Measurements from ENCODE around the gene MIPEP. TPM values are rescaled to one million over a fixed set of nuclear protein-coding genes. Genes with fewer than 3 reads are reported as not detected.

The MIPEP gene
- total RNA-seq, 2 donors from 2014 or later, result 26.2 to 27.1 TPM

DNA sequence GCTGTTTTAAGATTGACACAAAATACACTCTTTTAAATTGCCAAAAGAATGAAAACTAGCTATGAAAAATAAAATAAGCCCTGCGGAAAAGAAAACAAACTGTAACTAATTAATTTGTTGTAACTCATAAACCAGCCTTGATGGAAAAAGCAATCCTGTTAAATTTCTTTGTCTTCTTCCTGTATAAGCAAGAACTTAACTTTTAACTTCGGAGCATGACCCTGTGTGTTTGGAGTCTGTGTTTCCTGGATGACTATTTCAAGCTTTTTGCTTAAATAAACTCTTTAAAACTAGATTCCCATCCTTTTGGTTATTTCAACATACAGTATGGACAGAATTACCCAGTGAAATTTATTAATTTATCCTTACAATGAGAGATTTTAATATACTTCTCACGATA lies 196.4 kb downstream of the MIPEP start:
- Histone ChIP-seq H3K4me3 (no peak overlapping the region), H3K27me3 (replicated peaks; ENCODE audit: insufficient read depth) (no peaks in the 10 kb centered on the region), H3K9me3 (no peaks in the 10 kb centered on the region), H3K4me1 (replicated peaks) (no peaks in the 10 kb centered on the region), H3K27ac (no peak overlapping the region), H3K36me3 (no peaks in the 10 kb centered on the region)
- TF ChIP-seq, protein P1, sequence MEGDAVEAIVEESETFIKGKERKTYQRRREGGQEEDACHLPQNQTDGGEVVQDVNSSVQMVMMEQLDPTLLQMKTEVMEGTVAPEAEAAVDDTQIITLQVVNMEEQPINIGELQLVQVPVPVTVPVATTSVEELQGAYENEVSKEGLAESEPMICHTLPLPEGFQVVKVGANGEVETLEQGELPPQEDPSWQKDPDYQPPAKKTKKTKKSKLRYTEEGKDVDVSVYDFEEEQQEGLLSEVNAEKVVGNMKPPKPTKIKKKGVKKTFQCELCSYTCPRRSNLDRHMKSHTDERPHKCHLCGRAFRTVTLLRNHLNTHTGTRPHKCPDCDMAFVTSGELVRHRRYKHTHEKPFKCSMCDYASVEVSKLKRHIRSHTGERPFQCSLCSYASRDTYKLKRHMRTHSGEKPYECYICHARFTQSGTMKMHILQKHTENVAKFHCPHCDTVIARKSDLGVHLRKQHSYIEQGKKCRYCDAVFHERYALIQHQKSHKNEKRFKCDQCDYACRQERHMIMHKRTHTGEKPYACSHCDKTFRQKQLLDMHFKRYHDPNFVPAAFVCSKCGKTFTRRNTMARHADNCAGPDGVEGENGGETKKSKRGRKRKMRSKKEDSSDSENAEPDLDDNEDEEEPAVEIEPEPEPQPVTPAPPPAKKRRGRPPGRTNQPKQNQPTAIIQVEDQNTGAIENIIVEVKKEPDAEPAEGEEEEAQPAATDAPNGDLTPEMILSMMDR (IDR thresholded peaks at IDR 0.05), result no peak
- TF ChIP-seq POLR2A (IDR thresholded peaks at IDR 0.05) (no peak), POLR2AphosphoS5 (IDR thresholded peaks at IDR 0.05) (no peak)
- WGBS, result 44% methylated on average over 3 of the region's 3 CpGs
- DNase-seq (ENCODE audit: low spot score), result no peak
- intact Hi-C loops (cut with DNase I), result no loop called here

DNA sequence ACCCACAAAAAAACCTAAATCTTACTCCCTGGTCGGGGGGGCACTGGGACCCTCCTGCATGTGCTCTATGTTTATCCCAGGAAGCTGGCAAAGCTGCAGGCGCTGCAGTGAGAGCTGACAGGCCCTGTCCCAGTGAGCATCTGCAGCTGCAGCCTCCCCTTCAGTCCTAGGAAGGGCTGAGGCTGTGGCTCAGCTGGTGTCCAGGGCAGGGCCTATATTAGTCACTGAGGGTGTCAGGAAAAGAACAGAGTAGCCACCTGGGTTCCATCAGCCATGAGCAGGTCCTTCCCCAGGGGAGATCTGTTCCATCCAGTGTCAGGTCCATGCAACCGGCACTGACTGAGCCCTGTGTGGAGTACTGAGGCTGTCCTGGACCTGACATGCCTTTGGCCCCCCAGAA lies 198.5 kb downstream of the MIPEP start:
- WGBS, result 73% methylated on average over 3 of the region's 3 CpGs

DNA sequence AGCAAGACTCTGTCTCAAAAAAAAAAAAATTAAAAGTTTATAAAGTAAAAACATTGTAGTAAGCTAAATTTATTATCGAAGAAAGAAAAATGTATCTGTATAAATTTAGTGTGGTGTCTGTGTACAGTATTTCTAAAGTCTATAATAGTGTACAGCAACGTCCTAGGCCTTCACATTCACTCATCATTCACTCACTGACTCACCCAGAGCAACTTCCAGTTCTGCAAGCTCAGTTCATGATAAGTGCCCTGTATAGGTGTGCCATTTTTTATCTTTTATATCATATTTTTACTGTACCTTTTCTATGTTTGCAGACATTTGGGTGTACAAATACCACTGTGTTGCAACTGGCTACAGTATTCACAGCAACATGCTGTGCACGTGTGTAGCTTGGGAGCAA lies 200.9 kb downstream of the MIPEP start:
- Histone ChIP-seq H3K4me3 (no peak overlapping the region), H3K36me3 (no peaks in the 10 kb centered on the region), H3K27me3 (replicated peaks; ENCODE audit: insufficient read depth) (no peaks in the 10 kb centered on the region), H3K27ac (no peak overlapping the region), H3K4me1 (replicated peaks) (no peaks in the 10 kb centered on the region), H3K9me3 (no peaks in the 10 kb centered on the region)
- no peak for DNase-seq (ENCODE audit: low spot score)
- TF ChIP-seq POLR2A (IDR thresholded peaks at IDR 0.05) (no peak), POLR2AphosphoS5 (IDR thresholded peaks at IDR 0.05) (no peak)
- TF ChIP-seq, protein P1 (IDR thresholded peaks at IDR 0.05), result no peak
- WGBS, result 82% methylated on average over 3 of the region's 3 CpGs
- intact Hi-C loops (cut with DNase I), result no loop called here

More for the DNA sequence above, 198.5 kb downstream of the MIPEP start:
- Histone ChIP-seq H3K4me3 (no peak overlapping the region), H3K4me1 (replicated peaks) (no peaks in the 10 kb centered on the region), H3K27ac (no peak overlapping the region), H3K9me3 (no peaks in the 10 kb centered on the region), H3K27me3 (replicated peaks; ENCODE audit: insufficient read depth) (no peaks in the 10 kb centered on the region), H3K36me3 (no peaks in the 10 kb centered on the region)
- no peak for DNase-seq (ENCODE audit: low spot score)
- TF ChIP-seq, protein P1 (IDR thresholded peaks at IDR 0.05), result no peak
- TF ChIP-seq POLR2A (IDR thresholded peaks at IDR 0.05) (no peak), POLR2AphosphoS5 (IDR thresholded peaks at IDR 0.05) (no peak)
- intact Hi-C loops (cut with DNase I), result no loop called here

DNA sequence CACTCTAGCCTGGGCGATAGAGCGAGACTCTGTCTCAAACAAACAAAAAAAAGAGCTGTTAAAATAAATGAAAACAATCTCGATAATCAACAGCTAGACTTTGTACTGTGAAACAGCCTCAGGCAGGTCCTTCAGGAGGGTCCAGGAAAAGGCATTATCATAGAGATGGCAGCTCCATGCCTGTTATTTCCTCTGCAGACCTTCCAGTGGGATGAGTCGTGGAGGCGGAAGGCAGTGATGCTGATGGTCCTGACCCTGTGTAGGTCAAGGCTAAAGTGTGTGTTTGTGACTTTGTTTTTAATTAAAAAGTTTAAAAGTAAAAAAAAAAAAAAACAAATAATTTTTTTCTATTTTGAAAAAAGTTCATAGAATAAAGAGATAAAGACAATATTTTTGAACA lies 201.6 kb downstream of the MIPEP start:
- 91% methylated on average over 5 of the region's 5 CpGs for WGBS

DNA sequence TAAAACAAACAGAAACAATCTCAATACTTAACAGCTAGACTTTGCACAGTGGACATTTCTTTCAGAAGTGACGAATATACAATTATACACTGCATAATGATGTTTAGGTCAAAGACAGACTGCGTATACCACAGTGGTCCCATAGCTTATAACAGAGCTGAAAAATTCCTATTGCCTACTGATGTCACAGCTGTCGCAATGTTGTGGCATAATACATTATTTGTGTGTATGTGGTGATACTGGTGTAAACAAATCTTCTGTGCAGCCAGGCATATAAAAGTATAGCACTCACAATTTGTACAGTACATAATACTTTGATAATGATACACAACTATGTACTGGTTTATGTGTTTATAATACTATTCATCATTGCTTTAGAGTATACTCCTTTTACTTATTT lies 202.3 kb downstream of the MIPEP start:
- Histone ChIP-seq H3K4me3 (no peak overlapping the region), H3K9me3 (no peaks in the 10 kb centered on the region), H3K36me3 (no peaks in the 10 kb centered on the region), H3K27ac (no peak overlapping the region), H3K27me3 (replicated peaks; ENCODE audit: insufficient read depth) (no peaks in the 10 kb centered on the region), H3K4me1 (replicated peaks) (no peaks in the 10 kb centered on the region)
- WGBS, result 96% methylated on average over 3 of the region's 3 CpGs
- TF ChIP-seq, protein P1 (IDR thresholded peaks at IDR 0.05), result no peak
- no peak for TF ChIP-seq POLR2A (IDR thresholded peaks at IDR 0.05)
- TF ChIP-seq POLR2AphosphoS5 (IDR thresholded peaks at IDR 0.05), result no peak
- intact Hi-C loops (cut with DNase I), result no loop called here
- no peak for DNase-seq (ENCODE audit: low spot score)

More for the DNA sequence above, 201.6 kb downstream of the MIPEP start:
- H3K27me3 ChIP-seq (replicated peaks; ENCODE audit: insufficient read depth), result no peaks in the 10 kb centered on the region
- H3K4me1 ChIP-seq (replicated peaks), result no peaks in the 10 kb centered on the region
- H3K4me3 ChIP-seq, result no peak overlapping the region
- DNase-seq (ENCODE audit: low spot score), result no peak
- intact Hi-C loops (cut with DNase I), result no loop called here
- no peaks in the 10 kb centered on the region for H3K9me3 ChIP-seq
- H3K36me3 ChIP-seq, result no peaks in the 10 kb centered on the region
- no peak overlapping the region for H3K27ac ChIP-seq
- no peak for TF ChIP-seq POLR2A (IDR thresholded peaks at IDR 0.05)
- TF ChIP-seq, protein P1 (IDR thresholded peaks at IDR 0.05), result no peak
- TF ChIP-seq POLR2AphosphoS5 (IDR thresholded peaks at IDR 0.05), result no peak

Data from prostate gland (tissue), 2 donors.